Endodermal cell (in vitro differentiated cells): Measurements from ENCODE around the gene SLC29A4. TPM values are rescaled to one million over a fixed set of nuclear protein-coding genes. Genes with fewer than 3 reads are reported as not detected.

Source experiments
- DNase-seq: peaks from one replicate; pipeline ENCODE4 v3.0.0-alpha.2; 2017
- H3K27ac ChIP-seq: 2 replicates; pipeline ENCODE4 v1.5.1; 2013; ENCODE audit warnings: mild to moderate bottlenecking, low read depth, low read length, moderate library complexity
- H3K27me3 ChIP-seq: 2 replicates; pipeline ENCODE4 v1.6.1; 2013; ENCODE audit warnings: mild to moderate bottlenecking, low read length, moderate library complexity; ENCODE audit not compliant: insufficient read depth, control insufficient read depth, poor library complexity, severe bottlenecking
- H3K36me3 ChIP-seq: 2 replicates; pipeline ENCODE4 v1.7.0; 2013; ENCODE audit warnings: mild to moderate bottlenecking, low read length, moderate library complexity; ENCODE audit not compliant: control insufficient read depth, insufficient read depth
- H3K4me1 ChIP-seq: one replicate; pipeline ENCODE4 v1.7.0; 2013; ENCODE audit warnings: low read length; ENCODE audit not compliant: control insufficient read depth, insufficient read depth
- H3K4me3 ChIP-seq: 2 replicates; pipeline ENCODE4 v1.5.1; 2013; ENCODE audit warnings: mild to moderate bottlenecking, low read length, moderate library complexity
- H3K9ac ChIP-seq: 2 replicates; pipeline ENCODE4 v1.6.1; 2013; ENCODE audit warnings: mild to moderate bottlenecking, low read length, moderate library complexity; ENCODE audit not compliant: poor library complexity, severe bottlenecking; ENCODE audit errors: extremely low read depth
- H3K9me3 ChIP-seq: 2 replicates; pipeline ENCODE4 v1.6.1; 2013; ENCODE audit warnings: mild to moderate bottlenecking, low read length, moderate library complexity; ENCODE audit not compliant: control insufficient read depth
- H3K27ac Mint-ChIP-seq: 2 replicates; pipeline ENCODE4 v1.8.0; 2020; ENCODE audit warnings: mixed read lengths
- H3K27me3 Mint-ChIP-seq: 2 replicates; pipeline ENCODE4 v1.8.0; 2021; ENCODE audit warnings: mild to moderate bottlenecking, mixed read lengths; ENCODE audit not compliant: insufficient read depth
- H3K36me3 Mint-ChIP-seq: 2 replicates; pipeline ENCODE4 v1.8.0; 2020; ENCODE audit warnings: low read depth, mixed read lengths
- H3K4me1 Mint-ChIP-seq: 2 replicates; pipeline ENCODE4 v1.8.0; 2020; ENCODE audit warnings: mixed read lengths
- H3K4me3 Mint-ChIP-seq: 2 replicates; pipeline ENCODE4 v1.8.0; 2020; ENCODE audit warnings: mild to moderate bottlenecking, moderate library complexity, mixed read lengths
- H3K9me3 Mint-ChIP-seq: 2 replicates; pipeline ENCODE4 v1.8.0; 2020; ENCODE audit warnings: mild to moderate bottlenecking, mixed read lengths
- WGBS, 2 experiments: methylation state at CpG; one replicate each; pipeline versions ENCODE4 v1.1.5 to v1.1.7; 2013; ENCODE audit warnings: missing lambda C conversion rate in 2 of 2, mixed read lengths in 1 of 2; ENCODE audit not compliant: insufficient coverage in 1 of 2, insufficient read length in 1 of 2; 5-methylcytosine and 5-hydroxymethylcytosine counted together
- total RNA-seq, 2 donors: library from RNA; stranded (reverse); fragmentation: NEBNext Ultra II Directional in 1 of 2; extraction: Animal tissue kit (Norgen Biotek cat#: 25700) in 1 of 2; gene quantifications; 2 replicates in 1 of 2; 3 replicates in 1 of 2; pipeline ENCODE4 v1.2.1, GENCODE V29; 2021
- TF ChIP-seq, protein P1 (sequence below): fragments of 200-600 bp; sonication (generic); conservative IDR thresholded peaks from 2 replicates; pipeline ENCODE4 v1.5.0; 2021; ENCODE audit warnings: antibody characterized with exemption, mild to moderate bottlenecking

The SLC29A4 gene
- total RNA-seq, 2 donors from 2014 or later = 15.0 to 23.8 TPM

DNA sequence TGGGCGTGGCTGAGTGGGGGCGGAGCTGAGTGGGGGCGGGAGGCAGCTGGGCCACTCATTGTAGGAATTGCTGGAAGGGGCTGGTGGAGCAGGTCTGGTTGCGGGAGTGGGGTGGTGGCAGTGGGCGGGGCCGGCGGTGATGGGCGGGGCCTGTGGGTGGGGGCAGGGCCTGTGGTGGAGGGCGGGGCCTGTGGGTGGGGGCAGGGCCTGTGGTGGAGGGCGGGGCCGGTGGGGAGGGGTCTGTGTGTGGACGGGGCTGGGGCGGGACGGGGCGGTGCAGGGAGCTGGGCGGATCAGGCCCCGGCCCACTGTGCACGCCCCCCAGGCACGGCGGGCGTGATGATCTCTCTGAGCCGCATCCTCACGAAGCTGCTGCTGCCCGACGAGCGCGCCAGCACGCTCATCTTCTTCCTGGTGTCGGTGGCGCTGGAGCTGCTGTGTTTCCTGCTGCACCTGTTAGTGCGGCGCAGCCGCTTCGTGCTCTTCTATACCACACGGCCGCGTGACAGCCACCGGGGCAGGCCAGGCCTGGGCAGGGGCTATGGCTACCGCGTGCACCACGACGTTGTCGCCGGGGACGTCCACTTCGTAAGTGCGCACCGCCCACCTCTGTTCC, 14.0 kb downstream of the SLC29A4 start:
- H3K9ac ChIP-seq = no peak overlapping the region
- no peaks in the 10 kb centered on the region for H3K9me3 ChIP-seq
- H3K36me3 ChIP-seq = no peaks in the 10 kb centered on the region
- H3K4me1 ChIP-seq = no peaks in the 10 kb centered on the region
- 27 to 31% methylated on average over 8 to 40 of the region's 48 CpGs for WGBS, 2 experiments
- peak overlapping the region; percentile 61 for H3K4me3 Mint-ChIP-seq
- H3K4me3 ChIP-seq = no peak overlapping the region
- no peak overlapping the region for H3K27ac ChIP-seq
- peaks cover 26% of the 10 kb centered on the region for H3K27me3 Mint-ChIP-seq
- no peak overlapping the region for H3K27ac Mint-ChIP-seq
- TF ChIP-seq, protein P1, sequence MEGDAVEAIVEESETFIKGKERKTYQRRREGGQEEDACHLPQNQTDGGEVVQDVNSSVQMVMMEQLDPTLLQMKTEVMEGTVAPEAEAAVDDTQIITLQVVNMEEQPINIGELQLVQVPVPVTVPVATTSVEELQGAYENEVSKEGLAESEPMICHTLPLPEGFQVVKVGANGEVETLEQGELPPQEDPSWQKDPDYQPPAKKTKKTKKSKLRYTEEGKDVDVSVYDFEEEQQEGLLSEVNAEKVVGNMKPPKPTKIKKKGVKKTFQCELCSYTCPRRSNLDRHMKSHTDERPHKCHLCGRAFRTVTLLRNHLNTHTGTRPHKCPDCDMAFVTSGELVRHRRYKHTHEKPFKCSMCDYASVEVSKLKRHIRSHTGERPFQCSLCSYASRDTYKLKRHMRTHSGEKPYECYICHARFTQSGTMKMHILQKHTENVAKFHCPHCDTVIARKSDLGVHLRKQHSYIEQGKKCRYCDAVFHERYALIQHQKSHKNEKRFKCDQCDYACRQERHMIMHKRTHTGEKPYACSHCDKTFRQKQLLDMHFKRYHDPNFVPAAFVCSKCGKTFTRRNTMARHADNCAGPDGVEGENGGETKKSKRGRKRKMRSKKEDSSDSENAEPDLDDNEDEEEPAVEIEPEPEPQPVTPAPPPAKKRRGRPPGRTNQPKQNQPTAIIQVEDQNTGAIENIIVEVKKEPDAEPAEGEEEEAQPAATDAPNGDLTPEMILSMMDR = no peak
- peaks cover 7% of the 10 kb centered on the region for H3K9me3 Mint-ChIP-seq
- DNase-seq = peak; percentile 97
- H3K27me3 ChIP-seq = peaks cover 6% of the 10 kb centered on the region
- H3K4me1 Mint-ChIP-seq = peaks cover 7% of the 10 kb centered on the region
- H3K36me3 Mint-ChIP-seq = peaks cover 32% of the 10 kb centered on the region

DNA sequence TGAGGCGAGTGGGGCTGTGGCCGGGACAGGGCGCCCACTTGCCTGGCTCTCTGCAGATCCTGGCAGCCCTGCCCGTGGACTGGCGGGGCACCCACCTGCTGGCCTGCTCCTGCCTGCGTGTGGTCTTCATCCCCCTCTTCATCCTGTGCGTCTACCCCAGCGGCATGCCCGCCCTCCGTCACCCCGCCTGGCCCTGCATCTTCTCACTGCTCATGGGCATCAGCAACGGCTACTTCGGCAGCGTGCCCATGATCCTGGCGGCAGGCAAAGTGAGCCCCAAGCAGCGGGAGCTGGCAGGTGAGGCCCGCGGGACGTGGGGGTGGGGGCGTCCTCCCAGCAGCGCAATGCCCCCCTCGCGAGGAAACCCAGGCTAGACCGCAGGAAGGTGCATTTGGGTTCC, 17.6 kb downstream of the SLC29A4 start:
- WGBS, 2 experiments = 93 to 94% methylated on average over 13 to 24 of the region's 24 CpGs

DNA sequence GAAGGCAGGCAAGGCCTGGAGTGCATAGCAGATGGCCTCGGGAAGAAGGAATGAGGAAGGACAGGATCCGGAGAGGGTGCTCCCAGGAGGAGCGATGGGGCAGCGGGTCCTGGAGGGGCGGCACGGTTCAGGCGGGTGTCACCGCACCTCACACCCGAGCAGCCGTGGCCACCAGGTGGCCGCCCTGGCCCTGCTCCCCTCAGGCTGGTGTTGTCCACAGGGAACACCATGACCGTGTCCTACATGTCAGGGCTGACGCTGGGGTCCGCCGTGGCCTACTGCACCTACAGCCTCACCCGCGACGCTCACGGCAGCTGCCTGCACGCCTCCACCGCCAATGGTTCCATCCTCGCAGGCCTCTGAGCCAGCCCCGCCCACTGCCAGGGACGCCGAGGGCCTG, 19.8 kb downstream of the SLC29A4 start:
- H3K27ac Mint-ChIP-seq = no peak overlapping the region
- Histone ChIP-seq H3K36me3 (peaks cover 8% of the 10 kb centered on the region), H3K9me3 (no peaks in the 10 kb centered on the region), H3K9ac (no peak overlapping the region), H3K27me3 (no peaks in the 10 kb centered on the region), H3K4me3 (no peak overlapping the region), H3K27ac (no peak overlapping the region), H3K4me1 (no peaks in the 10 kb centered on the region)
- H3K9me3 Mint-ChIP-seq = no peaks in the 10 kb centered on the region
- 87 to 90% methylated on average over 14 to 25 of the region's 25 CpGs for WGBS, 2 experiments
- no peak overlapping the region for H3K4me3 Mint-ChIP-seq
- no peaks in the 10 kb centered on the region for H3K4me1 Mint-ChIP-seq
- TF ChIP-seq, protein P1 = peak; percentile 58
- H3K27me3 Mint-ChIP-seq = peaks cover 7% of the 10 kb centered on the region
- H3K36me3 Mint-ChIP-seq = peaks cover 24% of the 10 kb centered on the region
- DNase-seq = no peak

More for the DNA sequence above, 17.6 kb downstream of the SLC29A4 start:
- no peak overlapping the region for H3K9ac ChIP-seq
- Mint-ChIP-seq H3K27ac (no peak overlapping the region), H3K4me1 (peaks cover 7% of the 10 kb centered on the region), H3K27me3 (peaks cover 19% of the 10 kb centered on the region), H3K4me3 (no peak overlapping the region), H3K36me3 (peaks cover 15% of the 10 kb centered on the region), H3K9me3 (no peaks in the 10 kb centered on the region)
- no peak overlapping the region for H3K4me3 ChIP-seq
- H3K4me1 ChIP-seq = no peaks in the 10 kb centered on the region
- peaks cover 6% of the 10 kb centered on the region for H3K27me3 ChIP-seq
- no peak for DNase-seq
- H3K9me3 ChIP-seq = no peaks in the 10 kb centered on the region
- no peaks in the 10 kb centered on the region for H3K36me3 ChIP-seq
- no peak overlapping the region for H3K27ac ChIP-seq
- TF ChIP-seq, protein P1 = no peak
